ENCODE data around the gene ADAT1. TPM values are rescaled to one million over a fixed set of nuclear protein-coding genes. Genes with fewer than 3 reads are reported as not detected.
A peak's percentile ranks its signal among the peaks of the same experiment; 100 is the strongest.

The ADAT1 gene
- total and polyA plus RNA-seq, 2 of the 13 experiments (the other 11 are each of a cell fraction or from before 2014, with no cell fraction given), result 18.4 to 40.8 TPM

- TF ChIP-seq TMF1 (CRISPR knock-in tag; IDR thresholded peaks at IDR 0.05; ENCODE audit: low read depth), result 0 out of 2 replicates have a peak, but pooled peaks have one; percentile 28
- TF ChIP-seq RAD51 (IDR thresholded peaks at IDR 0.05; ENCODE audit: borderline replicate concordance), result no peak
- TF ChIP-seq ZFX (CRISPR knock-in tag; IDR thresholded peaks at IDR 0.05; ENCODE audit: low read depth), result peak; percentile 97
- peak; percentile 84 for TF ChIP-seq ZNF180 (CRISPR knock-in tag; IDR thresholded peaks at IDR 0.05; ENCODE audit: borderline replicate concordance, low read depth)
- no peak for TF ChIP-seq SP1 (IDR thresholded peaks at IDR 0.05)
- peak; percentile 89 for TF ChIP-seq SP1 (CRISPR knock-in tag; IDR thresholded peaks at IDR 0.05)
- no peak for TF ChIP-seq SSRP1 (CRISPR knock-in tag; IDR thresholded peaks at IDR 0.05)
- TF ChIP-seq ISX (CRISPR knock-in tag; conservative IDR thresholded peaks at IDR 0.05), result peak; percentile 39; the same call in 1 of the 2 replicates
- no peak; the same call in 1 of the 2 replicates for TF ChIP-seq SNAPC2 (CRISPR knock-in tag; IDR thresholded peaks at IDR 0.05)
- no peak for TF ChIP-seq ZNF562 (CRISPR knock-in tag; IDR thresholded peaks at IDR 0.05; ENCODE audit: borderline replicate concordance)
- TF ChIP-seq ZNF569 (CRISPR knock-in tag; IDR thresholded peaks at IDR 0.05; ENCODE audit: borderline replicate concordance), result peak; percentile 85; the same call in 1 of the 2 replicates
- TF ChIP-seq EZH2 (conservative IDR thresholded peaks at IDR 0.05; ENCODE audit: low read depth, low read length), result no peak
- 0 out of 4 replicates have a peak, but pooled peaks of 1 of the 2 experiments have one; percentile 27 for TF ChIP-seq EP300 (IDR thresholded peaks at IDR 0.05; ENCODE audit: low read depth in 2 of 2, low read length in 2 of 2)
- 0 out of 2 replicates have a peak, but pooled peaks have one; percentile 13 for TF ChIP-seq EP300 (CRISPR knock-in tag; IDR thresholded peaks at IDR 0.05; ENCODE audit: borderline replicate concordance)
- peak; percentile 66 for TF ChIP-seq ZNF143 (CRISPR knock-in tag; IDR thresholded peaks at IDR 0.05)
- TF ChIP-seq MEIS2 (CRISPR knock-in tag; IDR thresholded peaks at IDR 0.05), result peak; percentile 86
- TF ChIP-seq ERF (CRISPR knock-in tag; IDR thresholded peaks at IDR 0.05), result peak; percentile 84
- TF ChIP-seq RBFOX2 (IDR thresholded peaks at IDR 0.05; ENCODE audit: low read depth, low read length), result peak; percentile 96
- no peak for TF ChIP-seq CTCF (CRISPR knock-in tag; IDR thresholded peaks at IDR 0.05)
- no peak for TF ChIP-seq FOXM1 (CRISPR knock-in tag; IDR thresholded peaks at IDR 0.05)
- TF ChIP-seq ZNF720 (CRISPR knock-in tag; IDR thresholded peaks at IDR 0.05), result no peak
- TF ChIP-seq ZNF615 (CRISPR knock-in tag; IDR thresholded peaks at IDR 0.05; ENCODE audit: borderline replicate concordance), result no peak
- TF ChIP-seq ZBTB21 (CRISPR knock-in tag; IDR thresholded peaks at IDR 0.05), result 0 out of 2 replicates have a peak, but pooled peaks have one; percentile 28
- TF ChIP-seq ZNF841 (CRISPR knock-in tag; IDR thresholded peaks at IDR 0.05; ENCODE audit: borderline replicate concordance), result 0 out of 2 replicates have a peak, but pooled peaks have one; percentile 1
- no peak for TF ChIP-seq ZNF7 (CRISPR knock-in tag; IDR thresholded peaks at IDR 0.05)
- no peak for TF ChIP-seq REPIN1 (CRISPR knock-in tag; IDR thresholded peaks at IDR 0.05; ENCODE audit: borderline replicate concordance, low read depth)
- no peak for TF ChIP-seq ZNF644 (CRISPR knock-in tag; IDR thresholded peaks at IDR 0.05; ENCODE audit: low read depth)
- peak; percentile 89; the same call in 1 of the 2 replicates for TF ChIP-seq ZNF598 (CRISPR knock-in tag; IDR thresholded peaks at IDR 0.05; ENCODE audit: borderline replicate concordance)
- TF ChIP-seq ZNF274 (CRISPR knock-in tag; IDR thresholded peaks at IDR 0.05), result peak; percentile 90
- TF ChIP-seq ZBTB34 (CRISPR knock-in tag; IDR thresholded peaks at IDR 0.05), result no peak
- no peak for TF ChIP-seq NR2F6 (IDR thresholded peaks at IDR 0.05)
- peak; percentile 43; the same call in 1 of the 2 replicates for TF ChIP-seq NR2F6 (CRISPR knock-in tag; IDR thresholded peaks at IDR 0.05)
These were observed 24.6 kb upstream of the ADAT1 start, which contains the start of the genes KARS1 and TERF2IP (continued) for GRCh38 chr16:75647492-75648264.
